ENCODE measurements around the gene CSTB. TPM values are rescaled to one million over a fixed set of nuclear protein-coding genes. Genes with fewer than 3 reads are reported as not detected.
A peak's percentile ranks its signal among the peaks of the same experiment; 100 is the strongest.

Gene CSTB
- total RNA-seq, 1 donor from 2014 or later, result 42.6 TPM

DNA sequence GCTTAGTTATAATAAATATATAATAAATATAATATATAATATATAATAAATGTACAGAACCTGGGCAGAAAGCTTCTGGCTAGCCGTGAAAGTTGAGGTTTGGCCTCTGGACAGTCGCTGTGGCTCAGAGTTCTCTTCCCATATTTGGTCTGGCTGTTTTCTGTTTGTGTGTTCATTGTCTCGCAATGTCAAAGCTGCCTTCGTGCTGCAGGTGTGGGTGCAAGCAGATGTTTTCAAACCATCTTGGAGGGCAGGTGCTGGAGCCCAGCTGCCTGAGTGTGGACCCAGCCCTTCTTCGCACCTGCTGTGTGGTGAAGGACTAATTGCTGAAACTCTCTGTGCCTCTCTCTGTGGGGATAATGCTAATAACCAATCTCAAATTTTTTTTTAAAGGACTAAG is 3.6 kb upstream of the CSTB start:
- DNase-seq (ENCODE audit: low spot score, unreplicated experiment), result no peak
- Mint-ChIP-seq H3K27ac (no peak overlapping the region), H3K27me3 (no peaks in the 10 kb centered on the region), H3K4me1 (ENCODE audit: low read depth) (peaks cover 11% of the 10 kb centered on the region), H3K4me3 (ENCODE audit: low read depth) (no peak overlapping the region), H3K9me3 (ENCODE audit: low read depth) (no peaks in the 10 kb centered on the region), H3K36me3 (ENCODE audit: insufficient read depth) (no peaks in the 10 kb centered on the region)
- TF ChIP-seq, protein P1, sequence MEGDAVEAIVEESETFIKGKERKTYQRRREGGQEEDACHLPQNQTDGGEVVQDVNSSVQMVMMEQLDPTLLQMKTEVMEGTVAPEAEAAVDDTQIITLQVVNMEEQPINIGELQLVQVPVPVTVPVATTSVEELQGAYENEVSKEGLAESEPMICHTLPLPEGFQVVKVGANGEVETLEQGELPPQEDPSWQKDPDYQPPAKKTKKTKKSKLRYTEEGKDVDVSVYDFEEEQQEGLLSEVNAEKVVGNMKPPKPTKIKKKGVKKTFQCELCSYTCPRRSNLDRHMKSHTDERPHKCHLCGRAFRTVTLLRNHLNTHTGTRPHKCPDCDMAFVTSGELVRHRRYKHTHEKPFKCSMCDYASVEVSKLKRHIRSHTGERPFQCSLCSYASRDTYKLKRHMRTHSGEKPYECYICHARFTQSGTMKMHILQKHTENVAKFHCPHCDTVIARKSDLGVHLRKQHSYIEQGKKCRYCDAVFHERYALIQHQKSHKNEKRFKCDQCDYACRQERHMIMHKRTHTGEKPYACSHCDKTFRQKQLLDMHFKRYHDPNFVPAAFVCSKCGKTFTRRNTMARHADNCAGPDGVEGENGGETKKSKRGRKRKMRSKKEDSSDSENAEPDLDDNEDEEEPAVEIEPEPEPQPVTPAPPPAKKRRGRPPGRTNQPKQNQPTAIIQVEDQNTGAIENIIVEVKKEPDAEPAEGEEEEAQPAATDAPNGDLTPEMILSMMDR (IDR thresholded peaks at IDR 0.05; ENCODE audit: unreplicated experiment), result no peak

DNA sequence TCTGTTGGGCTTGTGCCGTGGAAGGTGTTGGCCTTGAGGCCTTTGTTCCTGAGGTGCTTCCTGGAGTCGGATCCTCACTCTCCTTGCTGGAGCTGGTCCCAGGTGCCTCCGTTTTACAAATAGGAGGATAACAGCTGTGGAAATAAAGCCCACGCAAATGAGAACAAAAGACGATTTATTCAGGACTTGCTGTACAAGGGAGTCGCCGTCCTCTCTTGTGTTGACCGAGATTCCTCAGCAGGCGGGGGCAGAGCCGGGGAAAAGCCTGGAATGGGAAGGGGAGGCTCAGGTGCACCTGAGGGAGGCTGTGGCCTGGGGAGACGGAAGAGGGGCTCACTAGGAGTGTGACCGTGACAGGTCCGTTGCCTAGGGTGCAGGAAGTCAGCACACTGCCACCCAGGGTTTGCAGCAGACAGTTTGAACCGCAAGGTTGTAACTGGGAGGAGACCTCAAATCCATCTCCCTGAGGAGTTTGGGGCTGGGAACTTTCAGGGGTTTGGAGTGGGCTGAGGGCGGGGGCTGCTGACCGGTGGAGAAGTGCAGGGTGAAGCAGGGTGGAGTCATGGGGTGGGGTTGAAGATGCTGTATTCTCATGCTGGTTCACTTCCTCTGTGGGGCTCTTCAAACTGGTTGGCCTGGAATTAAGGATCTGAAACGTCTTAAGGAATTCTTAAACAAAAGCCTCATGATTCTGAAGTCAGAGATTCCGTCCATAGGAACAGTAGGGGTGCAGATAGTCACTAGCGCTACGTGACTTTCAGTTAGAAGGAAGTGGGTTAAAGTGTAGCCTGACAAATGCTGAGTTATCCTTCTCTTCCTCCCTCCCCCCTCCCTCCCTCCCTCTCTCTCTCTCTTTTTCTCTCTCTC is 2.6 kb upstream of the CSTB start:
- no peak for DNase-seq (ENCODE audit: low spot score, unreplicated experiment)
- H3K4me1 Mint-ChIP-seq (ENCODE audit: low read depth), result peaks cover 13% of the 10 kb centered on the region
- H3K4me3 Mint-ChIP-seq (ENCODE audit: low read depth), result peak overlapping the region; percentile 31
- H3K9me3 Mint-ChIP-seq (ENCODE audit: low read depth), result no peaks in the 10 kb centered on the region
- peaks cover 3% of the 10 kb centered on the region for H3K36me3 Mint-ChIP-seq (ENCODE audit: insufficient read depth)
- H3K27me3 Mint-ChIP-seq, result no peaks in the 10 kb centered on the region
- peak overlapping the region; percentile 74 for H3K27ac Mint-ChIP-seq
- TF ChIP-seq, protein P1 (IDR thresholded peaks at IDR 0.05; ENCODE audit: unreplicated experiment), result no peak

DNA sequence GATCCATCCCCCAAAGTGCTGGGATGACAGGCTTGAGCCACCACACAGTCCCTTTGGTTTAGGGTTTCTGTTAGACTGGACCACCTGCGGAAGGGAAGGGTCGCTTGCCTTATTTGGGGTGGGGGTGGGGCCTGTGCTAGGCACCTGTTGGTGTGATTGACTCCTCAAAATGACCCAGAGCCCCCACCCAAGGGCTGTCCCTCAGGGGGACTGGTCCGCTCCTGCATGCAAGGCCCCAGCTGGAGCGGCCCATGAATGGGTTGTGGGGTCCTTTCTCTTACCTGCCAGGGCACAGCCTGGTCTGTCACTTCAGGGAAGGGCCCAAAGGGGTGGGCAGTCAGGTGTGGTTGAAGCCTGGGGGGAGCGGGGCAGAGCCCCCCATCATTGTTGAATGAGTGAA is 1.8 kb upstream of the CSTB start:
- DNase-seq (ENCODE audit: low spot score, unreplicated experiment), result no peak
- peaks cover 8% of the 10 kb centered on the region for H3K36me3 Mint-ChIP-seq (ENCODE audit: insufficient read depth)
- peak overlapping the region; percentile 70 for H3K4me3 Mint-ChIP-seq (ENCODE audit: low read depth)
- H3K27ac Mint-ChIP-seq, result no peak overlapping the region
- no peaks in the 10 kb centered on the region for H3K9me3 Mint-ChIP-seq (ENCODE audit: low read depth)
- TF ChIP-seq, protein P1 (IDR thresholded peaks at IDR 0.05; ENCODE audit: unreplicated experiment), result no peak
- peaks cover 13% of the 10 kb centered on the region for H3K4me1 Mint-ChIP-seq (ENCODE audit: low read depth)
- H3K27me3 Mint-ChIP-seq, result no peaks in the 10 kb centered on the region

DNA sequence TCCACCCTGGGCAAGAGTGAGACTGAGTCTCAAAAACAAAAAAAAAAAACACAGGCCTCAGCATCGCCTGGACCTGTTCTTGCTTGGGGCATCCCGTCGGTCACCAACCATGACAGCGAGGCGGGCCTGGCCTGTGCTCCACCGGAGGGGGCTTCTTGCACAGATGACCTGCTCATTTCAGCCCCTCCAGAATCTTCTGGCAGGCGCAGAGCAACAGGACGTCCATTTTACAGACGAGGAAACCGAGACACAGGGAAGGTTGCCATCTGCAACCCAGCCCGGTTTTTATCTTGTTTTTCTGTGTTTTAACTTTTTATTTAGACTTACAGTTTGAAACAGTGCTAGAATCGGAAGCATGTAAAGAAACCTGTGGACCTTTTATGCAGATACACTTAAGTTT is 918 bp downstream of the CSTB start:
- peaks cover 8% of the 10 kb centered on the region for H3K36me3 Mint-ChIP-seq (ENCODE audit: insufficient read depth)
- no peak for DNase-seq (ENCODE audit: low spot score, unreplicated experiment)
- TF ChIP-seq, protein P1 (IDR thresholded peaks at IDR 0.05; ENCODE audit: unreplicated experiment), result no peak
- H3K27me3 Mint-ChIP-seq, result no peaks in the 10 kb centered on the region
- peak overlapping the region; percentile 90 for H3K27ac Mint-ChIP-seq
- peaks cover 13% of the 10 kb centered on the region for H3K4me1 Mint-ChIP-seq (ENCODE audit: low read depth)
- H3K4me3 Mint-ChIP-seq (ENCODE audit: low read depth), result peak overlapping the region; percentile 86
- H3K9me3 Mint-ChIP-seq (ENCODE audit: low read depth), result no peaks in the 10 kb centered on the region

DNA sequence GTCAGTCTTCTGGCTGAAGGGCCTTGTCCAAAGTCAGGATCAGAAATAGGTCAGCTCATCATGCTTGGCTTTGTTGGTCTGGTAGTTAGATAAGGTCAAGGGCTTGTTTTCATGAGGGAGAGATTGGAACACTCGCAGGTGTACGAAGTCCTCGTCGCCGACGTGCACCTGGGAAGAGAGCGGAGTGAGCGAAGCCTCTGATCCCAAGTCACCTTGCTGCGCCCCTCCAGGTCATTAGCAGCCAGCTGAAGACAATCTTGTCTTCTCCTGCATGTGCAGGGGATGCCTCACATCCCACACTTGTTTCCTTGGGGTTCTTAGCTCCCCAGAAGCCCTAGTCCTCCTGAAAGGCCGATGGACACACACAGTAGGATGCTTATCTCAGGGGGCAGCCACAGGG is 1.9 kb downstream of the CSTB start:
- Mint-ChIP-seq H3K27me3 (no peaks in the 10 kb centered on the region), H3K36me3 (ENCODE audit: insufficient read depth) (peaks cover 8% of the 10 kb centered on the region), H3K4me1 (ENCODE audit: low read depth) (peaks cover 13% of the 10 kb centered on the region), H3K27ac (no peak overlapping the region), H3K4me3 (ENCODE audit: low read depth) (peak overlapping the region; percentile 62), H3K9me3 (ENCODE audit: low read depth) (no peaks in the 10 kb centered on the region)
- TF ChIP-seq, protein P1 (IDR thresholded peaks at IDR 0.05; ENCODE audit: unreplicated experiment), result no peak
- DNase-seq (ENCODE audit: low spot score, unreplicated experiment), result no peak
